ENCODE results near the gene CARMIL1.
A peak's percentile ranks its signal among the peaks of the same experiment; 100 is the strongest.

CARMIL1 gene

GRCh38 chr6:25550631-25551030 lies 271.5 kb downstream of the CARMIL1 start:
- ATAC-seq, result no peak
- TF ChIP-seq BACH2 (CRISPR knock-in tag; IDR thresholded peaks at IDR 0.05; ENCODE audit: borderline replicate concordance) (no peak), ESRRG (CRISPR knock-in tag; IDR thresholded peaks at IDR 0.05) (no peak), ZC3H10 (CRISPR knock-in tag; IDR thresholded peaks at IDR 0.05) (no peak), RARB (CRISPR knock-in tag; IDR thresholded peaks at IDR 0.05) (no peak), ZNF565 (CRISPR knock-in tag; conservative IDR thresholded peaks at IDR 0.05; ENCODE audit: low read depth) (no peak), CREB5 (CRISPR knock-in tag; IDR thresholded peaks at IDR 0.05; ENCODE audit: low read depth) (no peak), TOX (CRISPR knock-in tag; IDR thresholded peaks at IDR 0.05; ENCODE audit: borderline replicate concordance) (no peak), ARNTL (CRISPR knock-in tag; IDR thresholded peaks at IDR 0.05; ENCODE audit: borderline replicate concordance, low read depth) (no peak), TSHZ2 (CRISPR knock-in tag; IDR thresholded peaks at IDR 0.05) (no peak), SNAI2 (CRISPR knock-in tag; IDR thresholded peaks at IDR 0.05) (no peak), ZFP3 (CRISPR knock-in tag; IDR thresholded peaks at IDR 0.05) (no peak), CSDC2 (CRISPR knock-in tag; IDR thresholded peaks at IDR 0.05) (no peak), GLIS3 (CRISPR knock-in tag; IDR thresholded peaks at IDR 0.05) (no peak)
- TF ChIP-seq, protein P1, sequence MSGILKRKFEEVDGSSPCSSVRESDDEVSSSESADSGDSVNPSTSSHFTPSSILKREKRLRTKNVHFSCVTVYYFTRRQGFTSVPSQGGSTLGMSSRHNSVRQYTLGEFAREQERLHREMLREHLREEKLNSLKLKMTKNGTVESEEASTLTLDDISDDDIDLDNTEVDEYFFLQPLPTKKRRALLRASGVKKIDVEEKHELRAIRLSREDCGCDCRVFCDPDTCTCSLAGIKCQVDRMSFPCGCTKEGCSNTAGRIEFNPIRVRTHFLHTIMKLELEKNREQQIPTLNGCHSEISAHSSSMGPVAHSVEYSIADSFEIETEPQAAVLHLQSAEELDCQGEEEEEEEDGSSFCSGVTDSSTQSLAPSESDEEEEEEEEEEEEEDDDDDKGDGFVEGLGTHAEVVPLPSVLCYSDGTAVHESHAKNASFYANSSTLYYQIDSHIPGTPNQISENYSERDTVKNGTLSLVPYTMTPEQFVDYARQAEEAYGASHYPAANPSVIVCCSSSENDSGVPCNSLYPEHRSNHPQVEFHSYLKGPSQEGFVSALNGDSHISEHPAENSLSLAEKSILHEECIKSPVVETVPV (CRISPR knock-in tag; IDR thresholded peaks at IDR 0.05), result no peak
- TF ChIP-seq, protein P2, sequence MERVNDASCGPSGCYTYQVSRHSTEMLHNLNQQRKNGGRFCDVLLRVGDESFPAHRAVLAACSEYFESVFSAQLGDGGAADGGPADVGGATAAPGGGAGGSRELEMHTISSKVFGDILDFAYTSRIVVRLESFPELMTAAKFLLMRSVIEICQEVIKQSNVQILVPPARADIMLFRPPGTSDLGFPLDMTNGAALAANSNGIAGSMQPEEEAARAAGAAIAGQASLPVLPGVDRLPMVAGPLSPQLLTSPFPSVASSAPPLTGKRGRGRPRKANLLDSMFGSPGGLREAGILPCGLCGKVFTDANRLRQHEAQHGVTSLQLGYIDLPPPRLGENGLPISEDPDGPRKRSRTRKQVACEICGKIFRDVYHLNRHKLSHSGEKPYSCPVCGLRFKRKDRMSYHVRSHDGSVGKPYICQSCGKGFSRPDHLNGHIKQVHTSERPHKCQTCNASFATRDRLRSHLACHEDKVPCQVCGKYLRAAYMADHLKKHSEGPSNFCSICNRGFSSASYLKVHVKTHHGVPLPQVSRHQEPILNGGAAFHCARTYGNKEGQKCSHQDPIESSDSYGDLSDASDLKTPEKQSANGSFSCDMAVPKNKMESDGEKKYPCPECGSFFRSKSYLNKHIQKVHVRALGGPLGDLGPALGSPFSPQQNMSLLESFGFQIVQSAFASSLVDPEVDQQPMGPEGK (CRISPR knock-in tag; IDR thresholded peaks at IDR 0.05; ENCODE audit: borderline replicate concordance), result no peak

DNA sequence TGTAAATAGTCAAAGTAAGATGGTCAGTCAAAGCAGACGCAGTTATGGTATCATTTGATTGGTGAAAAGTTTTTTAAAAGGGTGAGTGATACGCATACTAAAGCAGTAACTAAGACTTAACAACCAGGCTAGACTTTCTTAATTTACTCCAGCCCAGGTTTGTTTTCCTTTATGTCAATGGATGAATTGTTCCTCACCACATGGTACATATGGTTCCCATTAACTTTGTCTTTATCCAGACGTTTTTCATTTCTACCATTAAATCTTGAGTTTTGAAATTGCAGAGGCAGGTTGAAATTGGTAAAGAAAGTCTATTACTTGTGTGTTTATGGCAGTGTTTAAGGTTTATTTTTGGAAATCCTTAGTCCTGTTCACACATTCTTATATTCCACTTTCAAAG lies 274.3 kb downstream of the CARMIL1 start:
- TF ChIP-seq TCF4 (CRISPR knock-in tag; IDR thresholded peaks at IDR 0.05; ENCODE audit: borderline replicate concordance), result peak; percentile 54; the same call in 1 of the 2 replicates
- TF ChIP-seq ISL1 (CRISPR knock-in tag; IDR thresholded peaks at IDR 0.05), result no peak
- peak; percentile 69 for ATAC-seq

GRCh38 chr6:25555188-25555587 lies 276.0 kb downstream of the CARMIL1 start:
- no peak for ATAC-seq
- TF ChIP-seq CREB5 (CRISPR knock-in tag; IDR thresholded peaks at IDR 0.05; ENCODE audit: low read depth) (no peak), ZFP30 (CRISPR knock-in tag; IDR thresholded peaks at IDR 0.05) (no peak), ZNF8 (CRISPR knock-in tag; IDR thresholded peaks at IDR 0.05) (no peak), ZC3H10 (CRISPR knock-in tag; IDR thresholded peaks at IDR 0.05) (no peak), PPARA (CRISPR knock-in tag; IDR thresholded peaks at IDR 0.05; ENCODE audit: borderline replicate concordance) (no peak), SNAI2 (CRISPR knock-in tag; IDR thresholded peaks at IDR 0.05) (no peak), ZNF70 (CRISPR knock-in tag; IDR thresholded peaks at IDR 0.05) (no peak), ARNTL (CRISPR knock-in tag; IDR thresholded peaks at IDR 0.05; ENCODE audit: borderline replicate concordance, low read depth) (no peak), RARB (CRISPR knock-in tag; IDR thresholded peaks at IDR 0.05) (no peak), OSR1 (CRISPR knock-in tag; IDR thresholded peaks at IDR 0.05) (no peak), GLIS3 (CRISPR knock-in tag; IDR thresholded peaks at IDR 0.05) (no peak), ISL1 (CRISPR knock-in tag; IDR thresholded peaks at IDR 0.05) (no peak), TSHZ2 (CRISPR knock-in tag; IDR thresholded peaks at IDR 0.05) (no peak), ESRRG (CRISPR knock-in tag; IDR thresholded peaks at IDR 0.05) (no peak), TCF4 (CRISPR knock-in tag; IDR thresholded peaks at IDR 0.05; ENCODE audit: borderline replicate concordance) (no peak), ZFP3 (CRISPR knock-in tag; IDR thresholded peaks at IDR 0.05) (no peak), TOX (CRISPR knock-in tag; IDR thresholded peaks at IDR 0.05; ENCODE audit: borderline replicate concordance) (no peak), ZNF565 (CRISPR knock-in tag; conservative IDR thresholded peaks at IDR 0.05; ENCODE audit: low read depth) (no peak)
- TF ChIP-seq, protein P1 (CRISPR knock-in tag; IDR thresholded peaks at IDR 0.05), result no peak
